Measurements from ENCODE around the gene DSC2.

GRCh38 chr18:31044926-31045325, 57.3 kb downstream of the DSC2 start:
- TF ChIP-seq POLR2A (IDR thresholded peaks at IDR 0.05) (no peak), CTCF (IDR thresholded peaks at IDR 0.05) (no peak), EP300 (IDR thresholded peaks at IDR 0.05) (no peak)
